RCC 7860 (cell line): ENCODE data around the gene C16orf87.
"Not testable (repeated sequence)": the region's sequence is repeated elsewhere in the genome, so short reads cannot be mapped to it uniquely, and the experiment has no call there.

Experiments used
- DNase-seq: peaks from one replicate; pipeline ENCODE4 v3.0.0-alpha.2; 2015; ENCODE audit warnings: low spot score
- FAIRE-seq: peaks from 2 replicates; lab custom pipeline; 2012; peaks lifted over from hg19 to GRCh38; lab: Jason Lieb, UNC

Gene C16orf87

GRCh38 chr16:46801428-46802049 lies 29.4 kb downstream of the C16orf87 start:
- FAIRE-seq (peak; percentile 68), DNase-seq (peak; percentile 42)

GRCh38 chr16:46800494-46800893 lies 30.5 kb downstream of the C16orf87 start:
- no peak for DNase-seq
- no peak for FAIRE-seq

GRCh38 chr16:46797501-46797900 lies 33.5 kb downstream of the C16orf87 start:
- no peak for FAIRE-seq

GRCh38 chr16:46796764-46797269 lies 34.2 kb downstream of the C16orf87 start:
- FAIRE-seq (no peak), DNase-seq (no peak)

More at GRCh38 chr16:46797501-46797900, 33.5 kb downstream of the C16orf87 start:
- DNase-seq = no peak

- no peak for DNase-seq
- FAIRE-seq = no peak
These were observed 37.1 kb downstream of the C16orf87 start for GRCh38 chr16:46793841-46794240.

GRCh38 chr16:46790599-46791270 lies 40.2 kb downstream of the C16orf87 start:
- no peak for FAIRE-seq
- DNase-seq = no peak

GRCh38 chr16:46789499-46790414 lies 41.2 kb downstream of the C16orf87 start:
- no peak for DNase-seq
- no peak for FAIRE-seq

GRCh38 chr16:46788891-46789474 lies 42.0 kb downstream of the C16orf87 start:
- no peak for DNase-seq
- FAIRE-seq = no peak

- no peak for FAIRE-seq
- no peak for DNase-seq
These were observed 43.1 kb downstream of the C16orf87 start for GRCh38 chr16:46787909-46788308.

GRCh38 chr16:46785076-46785845 lies 45.7 kb downstream of the C16orf87 start:
- FAIRE-seq = no peak

GRCh38 chr16:46784569-46784968 lies 46.4 kb downstream of the C16orf87 start:
- FAIRE-seq, DNase-seq: not testable (repeated sequence)

More at GRCh38 chr16:46785076-46785845, 45.7 kb downstream of the C16orf87 start:
- DNase-seq = no peak

GRCh38 chr16:46783800-46784199 lies 47.2 kb downstream of the C16orf87 start:
- DNase-seq = no peak
- FAIRE-seq = no peak

GRCh38 chr16:46782320-46782719 lies 48.7 kb downstream of the C16orf87 start:
- no peak for DNase-seq
- no peak for FAIRE-seq

GRCh38 chr16:46777804-46778203 lies 53.2 kb downstream of the C16orf87 start:
- DNase-seq (no peak), FAIRE-seq (no peak)

- FAIRE-seq = no peak
- no peak for DNase-seq
These were observed 55.8 kb downstream of the C16orf87 start for GRCh38 chr16:46775214-46775613.

GRCh38 chr16:46774743-46775177 lies 56.2 kb downstream of the C16orf87 start:
- no peak for FAIRE-seq
- no peak for DNase-seq

GRCh38 chr16:46772463-46772862 lies 58.5 kb downstream of the C16orf87 start:
- no peak for FAIRE-seq
- no peak for DNase-seq

- no peak for FAIRE-seq
- DNase-seq = no peak
These were observed 62.2 kb downstream of the C16orf87 start for GRCh38 chr16:46768809-46769208.

- DNase-seq (peak; percentile 79), FAIRE-seq (peak; percentile 89)
These were observed 65.9 kb downstream of the C16orf87 start for GRCh38 chr16:46765050-46765449.

GRCh38 chr16:46763147-46763546 lies 67.8 kb downstream of the C16orf87 start:
- FAIRE-seq (no peak), DNase-seq (no peak)
